ENCODE measurements around the gene FAM221A.

DNA sequence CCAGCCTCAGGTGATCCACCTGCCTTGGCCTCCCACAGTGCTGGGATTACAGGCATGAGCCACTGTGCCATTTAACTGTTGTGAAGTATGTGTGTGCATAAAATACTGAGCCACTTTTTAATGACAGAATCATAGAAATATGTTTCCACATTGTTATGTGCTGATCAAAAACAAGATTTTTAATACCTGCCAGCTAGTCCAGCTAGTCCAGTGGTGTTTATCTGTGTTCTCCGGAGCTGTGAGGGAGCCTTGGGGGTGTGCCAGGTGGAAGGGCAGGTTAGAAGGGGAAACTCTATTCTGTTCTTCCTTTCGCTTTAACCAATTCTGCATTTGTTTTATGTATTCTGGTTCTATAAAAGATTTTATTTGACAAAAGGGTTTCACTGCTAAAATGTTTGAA is 7.0 kb downstream of the FAM221A start:
- TF ChIP-seq POLR2A (IDR thresholded peaks at IDR 0.05; ENCODE audit: control extremely low read depth in 1 of 2, low read depth in 2 of 2, low read length in 2 of 2) (no peak), CTCF (IDR thresholded peaks at IDR 0.05; ENCODE audit: control extremely low read depth in 1 of 3, insufficient read depth in 1 of 3, low read depth in 1 of 3, low read length in 3 of 3) (no peak), EZH2 (IDR thresholded peaks at IDR 0.05; ENCODE audit: low read depth, low read length, severe bottlenecking) (no peak), JUND (IDR thresholded peaks at IDR 0.05; ENCODE audit: low read length) (no peak), EP300 (IDR thresholded peaks at IDR 0.05; ENCODE audit: borderline replicate concordance in 1 of 2, low read depth in 2 of 2, low read length in 2 of 2) (no peak), POLR2AphosphoS5 (IDR thresholded peaks at IDR 0.05; ENCODE audit: low read depth, low read length) (no peak)
- TF ChIP-seq, protein P1, sequence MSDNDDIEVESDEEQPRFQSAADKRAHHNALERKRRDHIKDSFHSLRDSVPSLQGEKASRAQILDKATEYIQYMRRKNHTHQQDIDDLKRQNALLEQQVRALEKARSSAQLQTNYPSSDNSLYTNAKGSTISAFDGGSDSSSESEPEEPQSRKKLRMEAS (IDR thresholded peaks at IDR 0.05) = no peak

All from H1 (cell line).